HG03064 (cell line): ENCODE data around the gene TREM1.

Source experiments
- ATAC-seq: cut with Tn5 transposase; IDR thresholded peaks from one replicate; pipeline ENCODE4 v1.9.1; 2021; ENCODE audit warnings: low read depth; ENCODE audit not compliant: unreplicated experiment

The TREM1 gene

DNA sequence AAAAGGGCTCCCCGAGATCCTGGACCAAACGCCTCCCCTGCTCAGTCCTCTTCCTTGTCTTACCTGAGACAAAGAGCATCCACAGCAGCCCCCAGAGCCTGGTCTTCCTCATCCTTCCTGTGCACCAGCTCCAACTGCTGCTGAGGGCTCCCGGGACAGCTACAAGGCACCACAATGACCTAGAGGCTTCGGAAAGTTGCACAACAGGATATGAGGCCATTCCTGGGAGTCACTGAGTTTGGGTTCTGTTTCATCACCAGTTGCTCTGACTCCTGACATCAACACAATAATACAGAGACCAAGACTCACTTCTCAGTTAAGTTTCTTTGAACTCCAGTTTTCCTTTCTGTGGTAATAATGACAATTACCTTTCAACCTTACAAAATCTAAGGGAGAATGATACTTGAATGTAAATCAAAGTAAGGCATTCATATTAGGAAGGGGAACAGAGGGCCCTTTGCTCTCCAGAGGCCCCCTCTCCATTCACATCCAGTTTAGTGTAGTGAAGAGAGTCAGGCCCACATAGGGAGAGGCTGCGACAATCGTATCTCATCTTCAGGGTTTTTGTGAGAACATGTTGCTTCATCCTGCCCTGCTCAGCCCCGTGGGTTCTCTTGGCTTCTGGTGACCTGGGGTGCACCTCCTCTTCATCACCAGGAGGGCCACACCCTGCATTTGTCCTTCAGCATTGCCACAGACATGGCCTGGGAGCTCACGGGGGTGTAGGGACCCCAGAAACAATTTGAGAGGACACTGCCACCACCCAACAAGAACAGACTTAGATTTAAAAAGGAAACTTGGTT lies at the start of gene TREM1:
TSS of gene TREM1 (minus strand) at position 139 of the 803 bp plus-strand sequence. CDS start at position 112, 27 bp downstream.
- ATAC-seq: no peak

DNA sequence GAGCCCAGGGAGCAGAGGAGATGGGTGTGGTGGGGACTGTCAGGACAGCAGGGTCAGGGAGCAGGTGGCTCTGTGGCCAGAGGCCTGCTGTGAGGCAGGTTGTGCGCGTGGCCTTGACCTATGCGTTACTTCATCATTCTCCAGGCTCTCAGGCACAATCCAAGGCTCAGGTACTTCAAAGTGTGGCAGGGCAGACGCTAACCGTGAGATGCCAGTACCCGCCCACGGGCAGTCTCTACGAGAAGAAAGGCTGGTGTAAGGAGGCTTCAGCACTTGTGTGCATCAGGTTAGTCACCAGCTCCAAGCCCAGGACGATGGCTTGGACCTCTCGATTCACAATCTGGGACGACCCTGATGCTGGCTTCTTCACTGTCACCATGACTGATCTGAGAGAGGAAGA lies 49.5 kb upstream of the TREM1 start:
- no peak for ATAC-seq

DNA sequence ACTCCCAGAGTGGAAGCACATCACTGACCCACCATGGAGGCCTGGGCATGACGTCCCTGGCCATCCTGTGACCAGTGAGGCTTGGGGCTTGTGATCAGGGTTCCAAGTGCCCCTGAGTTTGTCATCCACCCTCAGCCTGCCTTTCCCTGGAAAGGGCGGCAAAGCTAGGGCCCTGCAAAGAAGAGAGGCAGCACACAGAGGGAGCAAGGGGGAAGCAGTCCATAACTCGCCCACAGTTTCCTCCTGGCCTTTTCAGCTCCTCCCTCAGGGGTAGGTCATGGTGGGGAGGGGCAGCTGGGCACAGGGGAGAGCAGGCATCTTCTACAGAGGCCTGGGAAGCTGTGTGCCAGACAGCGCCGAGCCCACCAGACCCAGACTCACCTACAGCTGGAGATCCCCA lies 48.8 kb upstream of the TREM1 start, which contains the start of gene NCR2:
TSS of gene NCR2 (plus strand) at position 313 of the 400 bp plus-strand sequence. CDS start 269 bp downstream, outside the sequence.
- ATAC-seq: no peak

DNA sequence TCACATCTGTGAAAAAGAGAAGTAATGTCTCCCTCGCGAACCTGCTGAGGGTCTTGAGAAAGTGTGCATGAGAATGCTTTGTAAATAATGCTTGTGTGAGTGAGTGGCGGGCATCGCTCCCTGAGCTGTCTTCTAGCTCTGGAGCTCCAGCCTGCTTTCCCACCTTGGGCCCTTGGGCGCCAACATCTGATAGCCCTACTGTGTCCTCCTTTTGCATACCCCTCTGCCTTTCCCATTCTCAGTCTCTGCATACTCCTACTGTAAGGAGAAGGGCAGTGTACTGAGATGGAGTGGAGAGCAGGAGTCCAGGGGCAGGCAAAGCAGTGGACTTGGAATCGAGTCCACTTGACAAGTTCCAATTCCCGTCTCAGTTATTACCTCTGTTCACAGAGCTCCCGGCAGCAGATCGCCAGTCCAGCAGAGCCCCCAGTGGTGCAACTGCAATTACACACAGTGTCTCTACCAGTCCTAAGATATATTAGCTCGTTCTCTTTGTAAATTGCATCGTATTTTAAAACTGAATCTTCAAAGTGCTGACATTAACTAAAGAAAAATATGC lies 48.1 kb upstream of the TREM1 start:
- ATAC-seq: no peak

- ATAC-seq: no peak
These were observed 46.6 kb upstream of the TREM1 start for GRCh38 chr6:41332842-41333736.

DNA sequence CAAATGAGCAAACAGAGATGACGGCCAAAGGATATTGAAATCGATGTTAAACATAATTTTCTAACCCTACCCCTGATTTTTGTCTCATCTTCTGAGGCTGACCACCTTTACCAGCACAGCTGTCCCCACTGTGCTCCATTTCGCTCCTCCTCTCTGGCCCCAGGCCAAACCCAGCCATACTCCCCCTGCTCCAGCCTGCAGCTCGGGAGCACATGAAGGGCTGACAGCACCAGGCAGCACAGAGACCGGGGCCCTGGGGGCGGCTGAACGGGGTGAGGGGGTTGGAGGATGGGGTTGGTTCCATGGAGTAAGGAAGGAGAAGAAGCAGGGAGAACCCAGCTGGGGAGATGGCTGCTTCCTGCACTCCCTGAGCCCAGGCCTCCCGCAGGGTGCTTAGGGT lies 45.8 kb upstream of the TREM1 start:
- ATAC-seq: no peak

GRCh38 chr6:41331401-41332150 lies 45.1 kb upstream of the TREM1 start:
- ATAC-seq: no peak

GRCh38 chr6:41327177-41327576 lies 40.7 kb upstream of the TREM1 start:
- ATAC-seq: no peak

DNA sequence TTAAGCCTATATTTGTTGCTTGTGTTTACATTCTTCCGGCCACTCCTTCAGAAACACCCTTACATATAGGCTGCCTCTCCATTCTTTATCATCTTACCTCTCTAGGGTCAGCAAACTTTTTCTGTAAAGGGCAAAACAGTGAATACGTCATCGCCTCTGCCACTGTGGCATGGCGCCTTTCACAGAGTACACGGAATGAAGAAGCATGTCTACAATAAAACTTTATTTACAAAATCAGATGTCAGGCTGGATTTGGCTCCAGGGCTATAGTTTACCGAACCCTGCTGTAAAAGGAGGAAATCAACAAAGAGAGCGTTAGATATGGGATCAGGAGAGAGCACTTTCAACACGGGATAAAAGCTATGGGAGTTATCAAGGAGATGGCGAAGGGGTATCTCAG lies 39.6 kb upstream of the TREM1 start:
- ATAC-seq: no peak

GRCh38 chr6:41325446-41326066 lies 39.1 kb upstream of the TREM1 start:
- ATAC-seq: no peak

DNA sequence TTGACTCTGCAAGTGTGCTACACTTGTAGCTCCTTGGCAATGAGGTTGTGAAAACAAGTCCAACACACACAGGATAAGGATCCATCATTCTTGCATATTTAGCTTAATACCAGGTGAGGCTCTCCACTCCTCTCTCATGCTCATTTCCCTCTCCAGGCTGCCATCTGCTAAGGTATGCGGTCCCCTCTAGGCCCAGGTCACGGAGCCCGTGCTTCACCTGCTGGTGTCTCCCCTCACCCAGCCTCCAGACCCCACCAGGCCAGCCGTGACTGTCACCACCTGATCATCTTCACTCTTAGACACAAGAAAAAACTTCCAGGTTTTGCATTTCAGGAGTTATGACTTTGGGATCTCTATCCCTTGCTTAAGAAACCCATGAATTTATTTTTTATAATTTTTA lies 34.7 kb upstream of the TREM1 start:
- no peak for ATAC-seq

DNA sequence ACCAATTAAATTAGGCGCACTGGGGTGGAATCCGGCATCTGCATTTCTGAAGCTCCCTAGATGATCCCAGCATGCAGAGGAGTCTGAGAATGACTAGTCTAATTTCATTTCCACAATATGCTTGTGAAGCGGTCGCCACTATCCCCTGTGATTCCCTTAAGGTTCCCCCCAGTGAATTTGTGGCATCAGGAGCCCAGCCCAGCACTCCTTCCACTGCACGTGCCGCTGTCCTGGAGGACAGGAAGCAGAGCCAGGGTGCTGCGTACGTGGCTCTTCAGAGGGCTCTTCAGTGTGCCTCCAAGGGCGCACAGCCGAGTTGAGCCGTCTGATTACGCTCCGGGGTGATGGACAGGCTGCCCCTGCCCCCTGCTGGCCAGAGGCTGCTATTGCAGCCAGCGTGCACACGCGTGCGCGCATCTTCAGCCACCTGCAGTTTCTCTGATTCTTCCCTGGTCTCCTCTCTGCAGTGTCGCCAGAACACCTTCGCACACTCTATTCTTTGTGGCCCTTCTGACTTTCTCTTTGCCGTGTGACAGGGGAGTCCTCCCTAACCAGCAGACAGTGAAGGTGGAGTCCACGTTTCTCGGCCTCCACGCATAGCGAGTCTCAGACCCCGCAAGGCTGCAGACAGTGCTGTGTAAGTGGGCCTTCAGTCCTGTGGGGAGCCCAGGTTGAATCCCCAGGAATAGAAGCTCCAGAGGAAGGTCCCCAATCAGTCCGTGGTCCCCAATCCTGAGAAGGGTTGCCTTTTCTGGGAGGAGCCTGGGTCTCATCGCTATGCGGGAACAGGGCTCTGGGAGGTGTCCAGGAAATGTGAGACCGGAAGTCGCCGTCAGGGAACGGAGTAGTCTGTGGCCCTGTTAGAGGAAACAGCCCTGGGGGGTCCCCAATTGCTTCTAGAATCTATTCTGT lies 32.4 kb upstream of the TREM1 start:
- peak; percentile 85 for ATAC-seq

GRCh38 chr6:41318261-41318653 lies 31.8 kb upstream of the TREM1 start:
- ATAC-seq: no peak

DNA sequence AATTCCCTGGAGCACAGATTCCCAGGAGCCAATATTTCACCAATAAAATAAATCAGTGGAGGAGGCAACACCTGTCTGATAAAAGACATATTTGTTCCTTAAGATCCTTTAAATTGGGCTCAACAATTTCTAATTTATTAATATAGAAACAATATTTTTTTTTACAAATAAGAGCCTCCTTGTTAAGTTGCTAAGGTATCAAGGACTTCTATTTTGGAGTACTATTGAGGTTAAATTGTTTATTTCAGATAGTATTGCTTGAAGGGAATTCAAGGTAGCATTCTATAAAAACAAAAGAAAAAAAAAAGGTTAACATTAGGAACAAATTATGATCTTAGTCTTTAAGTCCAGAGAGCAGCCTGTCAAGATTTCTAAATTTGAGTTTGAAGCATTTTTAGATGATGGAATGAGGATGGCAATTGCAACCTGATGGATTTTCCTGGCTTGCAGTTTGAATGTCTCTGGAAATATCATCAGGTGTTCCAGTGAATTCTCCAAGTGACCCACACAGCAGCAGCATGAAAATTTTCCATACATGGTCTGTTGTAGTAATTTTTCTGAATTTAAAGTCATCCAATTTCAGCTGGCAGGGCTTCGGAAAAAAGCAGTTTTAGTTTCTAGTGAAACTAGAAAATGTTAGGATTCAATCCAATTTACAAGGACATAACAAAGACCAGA lies 29.6 kb upstream of the TREM1 start:
- no peak for ATAC-seq

GRCh38 chr6:41315203-41315602 lies 28.7 kb upstream of the TREM1 start:
- ATAC-seq: no peak

DNA sequence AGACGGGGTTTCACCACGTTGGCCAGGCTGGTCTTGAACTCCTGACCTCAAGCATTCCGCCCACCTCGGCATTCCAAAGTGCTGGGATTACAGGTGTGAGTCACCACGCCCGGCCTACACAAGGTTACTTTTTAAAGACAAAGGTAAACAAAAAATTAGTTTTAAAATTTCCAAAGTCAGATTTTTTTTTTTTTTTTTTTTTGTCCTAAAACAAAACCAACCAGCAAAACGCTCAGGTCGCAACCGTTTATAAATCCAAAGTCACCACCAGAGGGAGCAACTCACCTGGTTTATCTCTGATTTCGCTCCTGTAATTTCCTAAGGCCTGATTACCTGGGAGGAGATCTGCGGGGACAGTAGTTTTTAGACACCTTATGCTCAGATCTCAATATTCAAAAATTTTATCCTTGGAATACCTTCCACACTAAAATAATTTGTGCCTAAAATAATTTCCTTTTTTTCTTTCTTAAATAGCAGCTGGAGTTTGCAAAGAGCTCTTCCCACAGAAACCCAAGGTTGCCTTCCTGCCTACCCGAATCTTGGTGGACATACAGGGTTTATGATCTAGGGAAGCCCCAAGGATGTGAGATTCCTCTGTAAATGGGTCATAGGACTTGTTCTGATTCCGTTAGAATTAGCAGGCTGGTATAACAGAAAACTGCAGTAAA lies 19.8 kb upstream of the TREM1 start:
- ATAC-seq: no peak

DNA sequence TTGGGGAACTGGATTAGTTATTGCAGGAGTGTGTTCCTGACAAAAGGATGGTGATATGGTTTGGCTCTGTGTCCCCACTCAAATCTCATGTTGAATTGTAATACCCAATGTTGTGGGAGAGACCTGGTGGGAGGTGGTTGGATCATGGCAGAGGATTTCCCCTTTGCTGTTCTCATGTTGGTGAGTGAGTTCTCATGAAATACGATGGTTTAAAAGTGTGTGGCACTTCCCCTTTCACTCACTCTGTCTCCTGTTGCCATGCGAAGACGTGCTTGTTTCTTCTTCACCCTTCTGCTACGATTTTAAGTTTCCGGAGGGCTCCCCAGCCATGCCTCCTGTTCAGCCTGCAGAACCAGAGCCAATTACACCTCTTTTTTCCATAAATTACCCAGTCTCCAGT lies 16.2 kb upstream of the TREM1 start:
- ATAC-seq: no peak
